SHP77 (cell line): ENCODE data around the gene KREMEN2.
A peak's percentile ranks its signal among the peaks of the same experiment; 100 is the strongest.

Experiments used
- DNase-seq, 2 experiments: peaks; one replicate each; lab custom pipeline; 2025; lab: John Stamatoyannopoulos, UW

KREMEN2 gene

DNA sequence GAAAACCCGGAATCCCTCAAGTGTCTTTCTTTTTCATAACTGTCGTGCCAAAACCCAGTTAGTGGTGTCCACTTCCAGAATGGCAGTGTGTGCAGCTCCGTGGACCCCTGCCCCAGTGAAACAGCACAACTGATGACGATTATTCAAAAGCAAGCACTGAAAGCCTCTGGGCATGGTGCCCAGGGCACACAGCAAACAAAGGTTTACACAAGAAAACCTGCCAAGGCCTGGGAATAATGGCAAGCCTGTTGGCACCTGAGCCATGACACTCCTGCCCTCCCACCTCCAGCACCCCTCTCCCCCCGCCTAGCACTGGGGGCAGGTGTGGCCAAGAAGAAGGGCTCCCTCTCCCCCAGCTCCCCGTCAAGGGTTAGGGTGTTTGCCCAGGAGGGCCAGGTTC, 13.4 kb downstream of the KREMEN2 start:
- peak in 1 of 2 experiments; percentile 66 for DNase-seq

DNA sequence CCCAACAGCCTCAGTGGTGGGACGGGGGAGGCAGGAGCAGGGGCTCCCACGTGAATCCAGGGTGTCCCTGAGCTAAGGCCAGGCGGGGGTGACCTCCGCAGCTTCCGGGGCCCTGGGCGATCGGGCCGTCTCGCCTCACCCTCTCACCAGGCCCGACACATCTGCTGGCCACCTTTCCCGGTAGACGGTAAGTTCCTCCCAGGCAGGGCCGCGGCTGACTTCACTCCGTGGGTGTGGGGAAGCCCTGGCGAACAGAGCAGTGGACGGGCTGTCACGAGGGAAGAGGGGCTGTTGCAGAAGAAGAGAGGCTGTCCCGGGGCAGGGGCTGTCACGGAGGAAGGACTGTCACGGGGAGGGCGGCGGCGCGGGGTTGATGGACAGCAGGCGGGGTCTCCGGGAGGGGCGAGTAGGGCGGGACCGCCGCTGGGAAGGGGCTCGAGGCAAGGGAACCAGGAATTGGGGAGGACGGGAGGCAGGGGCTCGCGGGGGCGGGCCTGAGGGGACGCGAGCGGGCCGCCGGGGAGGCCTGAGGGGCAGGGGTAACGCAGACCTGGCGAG, 15.7 kb downstream of the KREMEN2 start:
- DNase-seq: no peak

DNA sequence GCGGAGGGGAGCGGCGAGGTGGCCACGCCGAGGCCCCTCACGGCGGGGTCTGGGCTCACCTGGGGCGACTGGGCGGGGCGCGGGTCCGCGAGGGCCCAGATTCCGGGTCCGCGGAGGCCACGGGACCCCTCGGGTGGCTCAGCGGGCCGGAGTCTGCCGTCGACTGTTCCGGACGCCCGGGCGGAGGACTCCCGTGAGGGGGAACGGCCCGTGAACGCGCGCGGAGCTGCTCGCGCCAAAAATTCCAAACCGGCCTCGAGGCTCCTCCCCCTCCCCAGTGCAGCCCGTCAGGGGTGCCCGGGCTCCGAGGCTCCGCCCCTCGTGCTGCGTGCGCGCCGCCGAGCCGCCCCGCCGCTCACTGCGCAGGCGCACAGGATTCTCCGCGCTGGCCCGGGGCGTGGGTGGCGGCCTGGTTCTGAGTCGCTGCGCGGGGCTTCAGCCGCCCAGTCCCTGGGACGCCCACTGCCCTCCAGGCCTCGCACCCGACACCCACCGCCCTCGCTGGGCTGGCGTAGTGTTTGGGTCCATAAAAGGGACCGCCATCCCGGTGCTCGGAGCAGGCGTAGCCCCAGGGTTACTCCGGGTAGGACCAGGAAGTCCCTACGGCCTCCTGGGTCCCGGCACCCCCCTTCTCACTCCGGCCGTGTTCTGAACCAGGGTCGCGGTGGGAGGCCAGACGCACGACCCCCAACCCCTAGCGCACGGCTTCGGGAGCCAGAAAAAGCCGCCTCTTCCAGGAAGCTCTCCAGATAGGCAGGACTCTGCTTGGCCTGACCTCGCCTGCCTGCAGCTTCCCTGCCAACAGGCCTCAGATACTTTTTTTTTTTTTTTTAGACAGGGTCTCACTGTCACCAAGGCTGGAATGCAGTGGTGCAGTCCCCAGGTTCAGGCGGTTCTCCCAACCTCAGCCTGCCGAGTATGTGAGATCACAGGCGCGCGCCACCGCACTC, 16.4 kb downstream of the KREMEN2 start, which contains the start of gene PKMYT1:
TSS of gene PKMYT1 (minus strand) at position 220 of the 950 bp plus-strand sequence. CDS start 789 bp downstream, outside the sequence.
- peak; percentile 77 to 79 for DNase-seq

DNA sequence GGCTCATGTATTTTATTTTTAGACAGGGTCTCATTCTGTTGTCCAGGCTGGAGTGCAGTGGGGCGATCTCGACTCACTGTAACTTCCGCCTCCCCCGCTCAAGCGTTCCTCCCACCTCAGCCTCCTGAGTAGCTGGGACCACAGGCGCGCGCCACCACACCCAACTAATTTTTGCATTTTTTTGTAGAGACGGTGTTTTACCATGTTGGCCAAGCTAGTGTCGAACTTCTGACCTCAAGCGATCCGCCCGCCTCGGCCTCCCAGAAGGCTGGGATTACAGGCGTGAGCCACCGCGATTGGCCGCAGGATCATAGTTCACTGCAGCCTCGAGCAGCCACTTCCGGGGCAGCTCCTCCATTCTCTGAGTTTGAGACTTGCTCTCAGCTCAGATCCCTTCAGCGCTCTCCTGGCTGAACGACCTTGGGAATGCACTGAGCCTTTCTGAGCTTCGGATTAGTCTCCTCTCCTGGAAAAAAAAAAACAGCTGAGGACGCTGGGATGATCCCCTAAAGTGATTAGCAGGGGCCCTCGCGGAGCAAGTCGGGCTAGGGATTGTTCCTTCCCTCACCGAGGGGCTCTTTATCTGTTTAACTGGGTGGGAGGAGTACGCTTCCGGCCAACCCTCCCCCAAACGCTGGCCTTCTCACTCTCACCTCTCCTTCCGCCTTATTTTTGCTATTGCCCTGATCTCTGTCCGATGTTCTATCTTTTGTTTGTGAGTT, 17.3 kb downstream of the KREMEN2 start:
- no peak for DNase-seq

DNA sequence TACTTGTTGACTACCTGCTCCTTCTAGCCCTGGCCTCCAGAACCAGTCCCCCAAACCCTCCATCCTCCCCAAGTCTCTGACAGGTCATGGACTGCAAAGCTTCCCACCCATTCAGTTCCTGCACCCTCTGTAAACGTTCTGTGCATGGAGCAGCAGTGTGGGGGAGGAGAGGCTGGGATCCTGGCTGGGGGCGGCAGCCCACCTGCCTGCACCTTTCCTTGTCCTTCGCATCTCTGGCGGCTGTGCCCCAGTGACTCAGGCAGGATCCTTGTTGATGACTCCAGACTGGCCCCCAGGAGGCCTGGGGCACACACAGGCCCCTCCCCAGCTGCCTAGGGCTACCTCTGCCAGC, 17.8 kb downstream of the KREMEN2 start:
- DNase-seq: no peak

DNA sequence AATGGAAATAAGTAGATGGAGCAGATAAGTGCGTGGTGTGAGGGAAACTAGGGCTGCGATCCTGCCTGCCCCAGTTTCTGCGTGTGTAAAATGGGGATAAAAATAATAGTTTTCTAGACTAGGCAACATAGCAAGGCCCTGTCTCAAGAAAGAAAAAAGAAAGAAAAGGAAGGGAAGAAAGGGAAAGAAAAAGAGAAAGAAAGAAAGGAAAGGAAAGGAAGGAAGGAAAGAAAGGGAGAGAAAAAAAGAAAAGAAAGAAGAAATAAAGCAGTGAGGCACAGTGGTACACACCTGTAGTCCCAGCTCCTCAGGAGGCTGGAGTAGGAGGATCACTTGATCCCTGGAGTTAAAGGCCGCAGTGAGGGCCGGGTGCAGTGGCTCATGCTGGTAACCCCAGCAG, 18.3 kb downstream of the KREMEN2 start:
- DNase-seq: no peak

DNA sequence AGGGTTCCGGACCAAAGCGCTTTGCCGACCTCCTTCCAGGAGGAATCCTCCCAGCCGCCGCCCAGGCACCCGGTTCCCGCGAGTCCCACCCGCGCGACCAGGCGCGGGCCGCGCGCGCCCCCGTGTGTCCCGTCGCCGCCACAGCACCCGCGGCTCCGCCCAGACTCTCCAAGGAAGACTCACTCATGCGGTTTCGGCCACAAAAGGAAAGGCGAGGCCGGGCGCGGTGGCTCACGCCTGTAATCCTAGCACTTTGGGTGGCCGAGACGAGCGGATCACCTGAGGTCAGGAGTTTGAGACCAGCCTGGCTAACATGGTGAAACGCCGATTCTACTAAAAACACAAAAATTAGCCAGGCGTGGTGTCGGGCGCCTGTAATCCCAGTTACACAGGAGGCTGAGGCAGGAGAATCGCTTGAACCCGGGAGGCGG, 19.6 kb downstream of the KREMEN2 start:
- DNase-seq: peak; percentile 64 to 73

DNA sequence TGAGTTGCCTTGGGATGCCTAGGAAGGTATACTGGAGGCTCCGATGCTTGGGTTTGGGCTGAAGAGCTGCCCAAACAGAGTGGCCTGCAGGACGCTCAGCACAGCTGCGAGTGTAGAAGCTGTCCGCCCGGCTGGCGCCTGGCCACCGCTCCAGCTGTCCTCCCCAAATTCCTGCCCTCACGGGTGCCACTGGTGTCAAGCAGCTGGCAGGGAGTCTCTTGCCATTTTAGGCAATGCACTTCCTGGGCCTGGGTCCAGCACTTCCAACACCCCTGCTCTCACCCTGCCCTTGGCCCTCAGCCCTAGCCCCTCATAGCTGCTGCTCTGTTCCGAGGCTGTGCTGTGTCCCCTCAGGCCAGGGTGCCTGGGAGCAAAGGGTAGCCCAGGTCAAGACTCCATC, 21.4 kb downstream of the KREMEN2 start:
- DNase-seq: no peak

DNA sequence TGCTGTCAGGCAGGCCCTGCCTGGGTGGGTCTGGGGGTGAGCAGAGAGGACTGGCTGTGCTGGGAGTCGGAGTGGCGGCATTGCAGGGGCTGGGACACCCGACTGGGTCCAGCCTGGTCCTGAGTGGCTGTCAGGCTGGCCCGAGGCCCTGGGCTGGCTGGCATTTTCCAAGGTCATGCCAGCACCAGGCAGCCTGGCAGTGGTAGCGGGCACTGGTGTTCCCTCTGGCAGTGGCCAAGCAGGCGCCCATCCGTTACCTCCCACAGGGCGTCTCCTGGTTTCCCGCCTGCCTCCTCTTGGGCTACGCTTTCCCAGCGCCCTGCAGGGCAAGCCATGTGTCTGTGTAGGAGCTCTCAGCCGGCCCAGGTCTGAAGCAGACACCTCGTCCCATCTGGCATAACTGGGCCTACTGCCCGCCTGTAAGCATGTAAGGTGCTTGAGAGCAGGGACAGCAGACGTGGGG, 21.8 kb downstream of the KREMEN2 start:
- DNase-seq: peak in 1 of 2 experiments; percentile 42

DNA sequence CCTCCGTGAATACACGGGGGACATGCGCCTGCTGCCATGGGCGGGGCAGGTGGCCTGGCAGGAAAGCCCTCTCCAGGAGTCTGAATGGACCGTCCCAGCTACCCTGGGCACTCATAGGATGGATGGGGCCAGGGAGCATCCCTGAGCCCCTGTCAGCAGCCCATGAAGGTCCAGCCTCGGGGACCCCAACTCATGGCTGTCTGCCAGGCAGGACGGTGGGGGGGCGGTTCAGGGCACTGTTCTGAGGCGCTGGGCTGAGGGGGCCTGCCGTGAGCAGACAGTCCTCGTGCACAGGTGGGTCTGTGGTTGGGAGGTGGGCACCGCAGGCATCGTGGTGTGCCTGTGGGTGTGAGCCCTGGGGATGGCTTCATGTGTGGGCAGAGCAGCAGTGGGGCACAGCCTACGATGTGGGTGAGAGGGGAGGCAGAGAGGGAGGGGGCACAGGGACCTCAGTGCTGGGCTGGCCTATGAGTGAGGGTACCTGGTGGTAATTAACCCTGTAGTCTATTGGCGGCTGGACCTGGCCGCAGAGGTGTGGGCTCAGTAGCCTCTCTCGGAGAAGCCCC, 22.6 kb downstream of the KREMEN2 start:
- no peak for DNase-seq

DNA sequence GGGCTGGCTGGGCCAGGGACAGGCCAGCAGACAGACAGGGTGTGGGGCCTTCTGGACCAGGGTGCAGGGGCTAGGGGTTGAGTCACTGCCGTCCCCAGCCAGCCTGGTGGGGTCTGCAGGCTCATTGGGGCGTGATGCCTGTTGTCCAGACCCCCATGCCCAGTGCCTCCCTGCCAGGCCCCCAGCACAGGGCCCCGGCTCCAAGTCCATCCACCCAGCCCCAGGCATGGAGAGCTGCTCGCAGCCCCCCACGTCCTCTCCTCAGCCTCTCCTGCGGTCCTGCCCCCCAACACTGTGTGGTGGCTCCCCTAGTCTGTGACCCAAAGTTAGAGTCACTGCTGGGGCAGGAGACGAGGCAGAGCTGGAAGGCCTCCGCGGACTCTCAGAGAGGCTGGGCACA, 23.2 kb downstream of the KREMEN2 start:
- DNase-seq: no peak

DNA sequence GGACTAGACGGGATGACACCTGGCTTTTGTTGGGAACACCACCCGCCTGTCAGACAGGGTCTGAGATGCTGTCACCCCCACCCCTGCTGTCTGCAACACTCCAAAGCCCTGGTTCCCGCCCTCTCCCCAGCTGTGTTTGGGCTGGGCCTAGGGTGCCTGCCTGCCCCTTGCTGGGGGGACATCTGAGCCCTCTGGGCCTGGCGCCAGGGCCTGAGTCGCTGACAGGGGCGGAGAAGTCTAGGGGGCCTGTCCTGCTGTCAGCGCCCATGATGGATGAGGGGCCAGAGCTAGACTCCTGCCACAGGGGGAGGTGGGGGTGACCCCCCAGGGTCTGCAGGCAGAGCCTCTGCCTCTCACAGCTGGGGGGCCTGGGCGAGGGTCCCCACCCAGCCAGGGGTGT, 23.8 kb downstream of the KREMEN2 start:
- DNase-seq: no peak

DNA sequence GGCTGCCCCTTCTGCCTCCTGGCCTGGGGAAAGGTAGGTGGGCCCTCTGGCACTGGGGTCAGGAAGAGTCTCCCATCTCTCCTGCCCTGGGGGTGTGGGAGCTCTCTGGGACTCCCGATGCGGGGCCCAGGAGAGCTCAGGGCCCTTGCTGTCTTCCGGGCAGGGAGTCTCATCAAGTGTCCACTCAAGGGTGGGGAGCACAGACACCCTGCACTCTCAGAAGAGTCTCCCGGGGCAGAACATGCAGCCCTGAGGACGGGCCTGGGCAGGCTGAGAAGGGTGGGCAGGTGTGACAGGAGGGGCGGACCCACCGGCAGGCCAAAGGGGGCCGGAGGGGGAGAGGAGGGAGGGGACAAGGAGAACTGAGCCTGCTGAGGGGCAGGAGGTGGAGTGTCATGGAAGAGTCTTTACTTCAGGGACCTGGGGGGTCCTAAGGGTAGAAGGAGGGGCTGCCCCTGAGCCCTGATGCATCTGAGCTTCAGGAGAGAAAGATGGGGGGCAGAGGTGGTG, 24.6 kb downstream of the KREMEN2 start:
- no peak for DNase-seq

DNA sequence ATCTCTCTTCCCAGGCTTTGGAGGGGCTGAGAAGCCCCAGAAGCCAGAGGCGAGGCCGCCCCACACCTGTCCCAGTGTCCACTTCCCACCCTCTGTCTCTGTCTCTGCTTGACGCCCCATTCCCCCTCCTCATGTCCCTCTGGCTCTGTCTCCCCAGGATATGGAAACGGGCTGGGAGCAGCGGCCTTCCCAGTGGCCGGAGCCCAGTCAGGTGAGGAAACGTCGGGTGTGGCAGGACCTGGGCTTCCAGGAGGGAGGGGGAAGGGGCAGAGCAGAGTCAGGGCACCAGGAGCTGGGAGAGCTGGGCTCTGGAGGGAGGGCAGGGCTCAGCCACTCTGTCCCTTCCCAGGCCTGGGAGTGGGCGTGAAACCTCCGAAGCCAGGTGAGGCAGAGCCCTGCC, 26.8 kb downstream of the KREMEN2 start:
- no peak for DNase-seq

DNA sequence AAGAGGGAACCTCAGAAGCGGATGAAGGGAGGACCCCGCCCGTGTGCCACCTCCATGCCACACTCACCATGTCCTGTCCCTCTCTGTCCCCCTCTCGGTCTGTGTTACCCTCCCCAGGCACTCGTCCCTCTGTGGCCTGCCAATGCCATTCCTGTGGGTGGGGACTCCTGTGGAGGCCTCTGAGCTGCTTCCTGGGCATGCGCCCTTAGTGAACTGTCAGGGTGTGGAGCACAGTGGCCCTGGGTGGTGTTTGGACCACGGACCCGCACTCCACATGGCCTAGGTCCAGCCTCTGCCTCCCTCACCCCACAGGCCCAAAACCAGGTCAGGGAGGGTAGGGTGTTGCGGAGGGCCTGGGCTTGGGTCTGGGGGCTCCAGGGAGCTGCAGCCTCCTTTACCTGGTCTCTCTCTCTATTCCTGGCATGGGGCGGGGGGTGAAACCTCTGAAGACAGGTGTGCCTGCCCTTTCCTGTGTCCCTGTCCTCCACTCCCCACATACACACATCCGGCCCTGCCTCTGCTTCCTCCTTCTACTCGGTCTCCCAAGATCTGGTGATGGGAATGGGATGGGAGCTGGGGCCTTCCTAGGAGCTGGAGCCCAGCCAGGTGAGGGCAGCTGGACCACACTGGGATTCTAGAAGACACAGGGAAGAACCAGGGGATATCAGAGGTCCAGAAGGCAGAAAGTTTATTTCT, 27.6 kb downstream of the KREMEN2 start:
- no peak for DNase-seq

DNA sequence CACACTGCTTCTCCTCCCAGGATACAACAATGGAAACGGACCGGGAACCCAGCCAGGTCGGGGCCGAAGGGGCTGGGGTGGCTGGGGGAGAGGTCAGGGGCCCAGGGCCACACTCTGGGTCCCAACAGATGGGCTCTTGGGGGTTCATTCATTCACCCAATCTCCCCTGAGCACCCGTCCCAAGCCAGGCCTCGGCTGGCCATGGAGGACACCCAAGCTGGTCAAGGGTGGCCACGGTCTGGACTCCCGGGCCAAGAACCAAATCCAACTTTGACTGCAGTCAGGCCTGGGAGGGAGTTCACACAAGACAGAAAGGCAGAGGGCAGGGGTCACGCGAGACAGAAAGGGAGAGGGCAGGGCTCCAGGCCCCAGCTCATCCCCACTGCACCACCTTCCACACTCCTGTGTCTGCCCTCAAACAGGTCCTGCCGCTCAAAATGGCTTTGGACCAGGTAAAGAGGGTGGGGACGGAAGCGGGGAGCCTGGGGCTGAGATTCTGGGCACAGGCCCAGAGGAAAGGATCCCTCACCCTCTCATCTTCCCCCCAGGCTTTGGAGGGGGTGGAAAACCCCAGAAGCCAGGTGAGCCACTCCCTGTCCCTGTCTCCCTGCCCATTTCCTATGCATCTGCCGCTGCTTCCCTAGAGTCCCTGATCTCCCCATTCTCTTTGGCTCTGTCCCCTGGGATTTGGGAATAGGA, 28.5 kb downstream of the KREMEN2 start:
- no peak for DNase-seq

DNA sequence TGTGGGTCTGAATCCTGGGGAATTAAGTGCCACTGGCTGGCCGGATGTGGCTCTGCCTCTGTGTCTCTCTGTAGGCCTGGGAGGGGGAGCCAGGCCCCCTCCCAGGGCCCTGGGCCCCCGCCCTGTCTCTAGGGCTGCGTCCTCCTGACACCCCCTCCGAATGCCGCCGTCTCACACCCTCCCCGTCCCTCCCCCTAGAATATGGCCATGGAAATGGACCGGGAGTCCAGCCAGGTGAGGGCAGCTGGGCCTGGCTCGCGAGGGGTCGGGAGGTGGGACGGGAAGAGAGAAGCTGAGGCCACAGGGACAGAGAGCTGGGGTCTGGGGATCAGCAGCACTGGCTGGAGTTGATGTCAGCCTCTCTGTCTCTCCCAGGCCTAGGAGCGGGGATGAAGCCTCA, 32.2 kb downstream of the KREMEN2 start:
- DNase-seq: no peak

DNA sequence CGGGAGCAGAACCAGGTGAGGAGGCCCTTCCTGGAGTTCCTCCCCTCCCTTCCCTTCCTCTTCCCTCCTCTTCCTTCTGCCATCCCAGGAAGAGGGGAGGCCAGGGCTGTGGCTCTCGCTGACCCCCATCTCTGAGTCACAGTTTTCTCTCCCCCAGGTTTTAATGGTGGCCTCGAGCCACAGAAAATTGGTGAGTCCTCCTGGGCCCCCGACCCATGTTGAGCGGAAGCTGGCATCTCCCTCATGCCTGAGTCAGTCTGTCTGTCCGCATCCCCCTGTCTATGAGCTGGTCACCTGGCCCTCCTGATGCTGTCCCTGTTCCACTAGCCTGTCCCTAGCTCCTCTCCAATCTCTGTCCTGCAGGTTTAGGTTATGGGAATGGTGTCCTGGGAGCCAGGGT, 35.9 kb downstream of the KREMEN2 start:
- DNase-seq: no peak

DNA sequence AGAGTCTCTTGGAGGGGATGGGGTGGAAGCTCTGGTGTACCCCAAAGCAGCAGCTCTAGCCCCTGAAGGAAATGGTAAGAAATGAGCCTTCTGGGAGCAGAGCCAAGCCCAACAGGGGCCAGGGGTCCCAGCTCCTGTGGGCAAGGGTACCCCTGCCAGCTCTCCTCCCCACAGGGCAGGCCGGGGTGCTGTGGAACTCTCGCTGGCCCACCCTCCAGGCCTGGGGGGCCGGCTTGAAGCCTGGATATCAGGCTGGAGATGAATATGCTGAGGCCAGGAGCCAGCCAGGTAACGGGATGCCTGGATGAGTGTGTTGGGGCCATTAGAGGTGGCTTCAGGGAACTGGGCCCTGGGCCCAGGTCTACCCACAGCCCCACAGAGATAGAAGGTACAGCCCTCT, 36.5 kb downstream of the KREMEN2 start:
- DNase-seq: no peak

DNA sequence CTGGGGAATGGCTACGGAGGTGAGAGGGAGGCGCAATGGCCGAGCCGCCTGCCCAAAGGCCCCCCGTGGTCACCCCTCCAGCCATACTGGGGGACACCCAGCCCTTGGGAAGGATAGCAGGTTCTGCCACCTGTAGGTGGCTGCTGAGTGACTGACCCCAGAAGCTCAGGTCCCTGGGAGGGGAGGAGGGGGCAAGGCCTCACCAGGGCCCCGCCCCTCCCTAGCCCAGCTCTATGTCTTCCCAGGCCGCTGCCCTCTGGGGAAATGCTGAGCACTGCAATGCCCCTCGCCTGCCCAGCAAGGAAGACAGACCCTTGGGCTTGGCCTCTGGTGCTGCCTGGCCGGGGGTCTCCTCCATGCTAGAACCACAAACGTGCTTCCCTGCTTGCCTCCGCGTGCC, 37.2 kb downstream of the KREMEN2 start:
- no peak for DNase-seq
